ENCODE results near the gene GMDS. TPM values are rescaled to one million over a fixed set of nuclear protein-coding genes. Genes with fewer than 3 reads are reported as not detected.

Gene GMDS
- total RNA-seq, 1 donor from 2014 or later = 14.4 TPM

GRCh38 chr6:1605004-1605892 lies 640.2 kb downstream of the GMDS start:
- no peak for DNase-seq (ENCODE audit: low spot score)

GRCh38 chr6:1604158-1605003 lies 641.0 kb downstream of the GMDS start:
- peak; percentile 55 for DNase-seq (ENCODE audit: low spot score)

GRCh38 chr6:1603708-1604107 lies 641.7 kb downstream of the GMDS start:
- no peak for DNase-seq (ENCODE audit: low spot score)

- DNase-seq (ENCODE audit: low spot score) = no peak
Measured at GRCh38 chr6:1602049-1602713, 643.2 kb downstream of the GMDS start.

GRCh38 chr6:1601158-1602048 lies 644.0 kb downstream of the GMDS start:
- no peak for DNase-seq (ENCODE audit: low spot score)

- no peak for DNase-seq (ENCODE audit: low spot score)
Measured at GRCh38 chr6:1600764-1601157, 644.6 kb downstream of the GMDS start.

- DNase-seq (ENCODE audit: low spot score) = no peak
Measured at GRCh38 chr6:1600063-1600763, 645.2 kb downstream of the GMDS start.

- no peak for DNase-seq (ENCODE audit: low spot score)
Measured at GRCh38 chr6:1599469-1599868, 645.9 kb downstream of the GMDS start.

- DNase-seq (ENCODE audit: low spot score) = no peak
Measured at GRCh38 chr6:1598886-1599285, 646.5 kb downstream of the GMDS start.

GRCh38 chr6:1598433-1598832 lies 647.0 kb downstream of the GMDS start:
- no peak for DNase-seq (ENCODE audit: low spot score)

- no peak for DNase-seq (ENCODE audit: low spot score)
Measured at GRCh38 chr6:1597924-1598323, 647.5 kb downstream of the GMDS start.

- DNase-seq (ENCODE audit: low spot score) = no peak
Measured at GRCh38 chr6:1597121-1597744, 648.2 kb downstream of the GMDS start.

GRCh38 chr6:1596088-1596852 lies 649.1 kb downstream of the GMDS start:
- DNase-seq (ENCODE audit: low spot score) = no peak

- no peak for DNase-seq (ENCODE audit: low spot score)
Measured at GRCh38 chr6:1595271-1596087, 649.9 kb downstream of the GMDS start.

GRCh38 chr6:1594445-1595200 lies 650.8 kb downstream of the GMDS start:
- no peak for DNase-seq (ENCODE audit: low spot score)

- no peak for DNase-seq (ENCODE audit: low spot score)
Measured at GRCh38 chr6:1593958-1594314, 651.5 kb downstream of the GMDS start.

- DNase-seq (ENCODE audit: low spot score) = no peak
Measured at GRCh38 chr6:1593286-1593957, 652.0 kb downstream of the GMDS start.
